Frontal cortex (tissue), 4 donors: ENCODE data around the gene POC1B. TPM values are rescaled to one million over a fixed set of nuclear protein-coding genes. Genes with fewer than 3 reads are reported as not detected.

Experiments
- DNase-seq, 2 donors: peaks; one replicate each; pipeline ENCODE4 v3.0.0; 2012; ENCODE audit warnings: low spot score in 2 of 2
- FAIRE-seq: peaks from 2 replicates; lab custom pipeline; 2012; peaks lifted over from hg19 to GRCh38; lab: Jason Lieb, UNC
- total RNA-seq: library from RNA; depleted of rRNA; stranded (reverse); fragments of >200 nt; gene quantifications from one replicate; pipeline ENCODE4 v1.2.3, GENCODE V29; 2014
- donor health status: control.
- donor health status: control.
- donor health status: control.

The POC1B gene
- total RNA-seq, 1 donor from 2014 or later: 93.8 TPM

DNA sequence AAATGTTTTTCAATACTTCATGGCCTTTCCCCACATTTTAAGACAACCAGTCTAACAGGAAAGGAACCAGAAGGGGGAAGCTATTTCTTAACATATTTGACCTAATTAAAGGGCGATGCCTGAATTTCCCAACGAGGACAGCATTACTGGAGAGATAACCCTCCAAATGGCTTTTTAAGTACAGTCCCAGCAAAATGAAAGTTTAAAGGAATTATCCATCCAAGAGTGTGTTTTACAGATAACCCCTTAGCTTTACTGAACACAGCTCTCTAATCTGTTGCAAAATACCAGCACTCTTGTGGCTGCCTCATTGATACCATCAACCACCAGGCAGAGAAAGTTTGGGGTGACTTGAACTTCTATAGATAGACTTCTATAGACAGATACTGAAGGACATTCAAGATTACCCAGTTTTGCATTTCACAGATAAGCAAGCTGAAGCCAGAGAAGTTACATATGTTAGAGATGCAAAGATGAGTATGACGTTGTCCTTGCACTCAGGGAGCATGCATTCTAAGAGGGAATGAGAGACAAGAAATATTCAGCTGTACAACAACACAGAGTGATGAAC lies 132.2 kb downstream of the POC1B start:
- FAIRE-seq (no peak), DNase-seq (no peak)

- FAIRE-seq (no peak), DNase-seq (no peak)
Measured at GRCh38 chr12:89392391-89392790, 133.5 kb downstream of the POC1B start.

GRCh38 chr12:89391726-89392336 lies 134.0 kb downstream of the POC1B start:
- FAIRE-seq (no peak), DNase-seq (no peak)

DNA sequence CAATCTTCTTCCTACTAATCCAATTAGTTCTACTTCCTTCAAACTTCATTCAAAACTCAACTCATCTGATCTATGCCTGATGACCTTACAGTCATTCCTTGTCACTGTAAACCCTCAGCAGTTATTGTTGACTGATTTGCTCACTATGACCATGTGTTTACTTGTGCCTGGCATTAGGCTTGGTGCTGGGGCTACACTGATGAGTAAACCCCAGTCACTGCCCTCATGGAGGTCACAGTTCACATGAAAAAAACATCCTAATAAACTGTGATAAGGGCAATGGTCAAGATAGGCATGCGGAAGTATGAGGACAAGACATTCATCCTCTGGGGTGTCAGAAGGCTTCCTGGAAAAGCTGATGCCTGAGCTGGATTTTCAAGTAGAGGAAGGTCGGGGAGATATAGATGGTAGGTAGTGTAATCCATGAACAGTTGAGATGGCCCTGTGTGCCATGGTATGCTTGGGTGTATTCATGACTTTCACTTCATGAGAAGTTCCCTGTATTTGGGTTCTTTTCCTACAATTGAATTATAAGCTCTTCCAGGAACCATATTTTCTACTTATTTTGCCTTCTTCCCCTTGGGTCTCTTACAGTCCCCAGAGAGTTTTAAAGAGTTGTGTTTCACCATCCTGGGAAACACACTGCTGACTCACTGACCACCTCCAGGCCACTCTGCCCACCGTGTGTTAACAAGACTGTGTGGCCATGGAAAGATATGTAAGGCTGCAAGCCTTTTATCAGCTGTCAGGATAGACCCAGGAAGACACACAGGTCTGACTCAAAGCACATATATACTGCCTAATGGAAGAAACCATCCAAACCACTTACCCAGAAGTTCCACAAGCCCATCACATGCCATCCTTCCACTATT lies 134.8 kb downstream of the POC1B start:
- FAIRE-seq (no peak), DNase-seq (no peak)

- FAIRE-seq: no peak
- DNase-seq: no peak
Measured at GRCh38 chr12:89389755-89390661, 135.8 kb downstream of the POC1B start.

DNA sequence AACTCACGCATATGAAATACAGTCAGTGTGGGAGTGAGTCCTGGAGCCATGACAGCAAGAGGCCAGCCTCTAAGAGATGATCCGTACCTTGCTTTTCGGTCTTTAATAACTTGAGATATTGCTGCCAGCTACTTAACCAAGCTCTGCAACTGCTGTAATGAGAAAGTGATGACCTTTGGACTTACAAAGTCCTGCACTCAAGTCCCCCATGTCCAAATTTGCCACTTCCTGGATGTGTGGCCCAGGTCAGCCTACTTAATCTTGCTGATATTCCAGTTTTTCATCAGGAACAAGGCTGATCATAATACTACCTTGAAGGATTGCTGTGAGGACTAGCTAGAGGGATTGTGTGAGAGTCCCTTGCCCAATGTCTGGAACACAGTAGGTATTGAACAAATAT lies 139.7 kb downstream of the POC1B start:
- DNase-seq (no peak), FAIRE-seq (no peak)

DNA sequence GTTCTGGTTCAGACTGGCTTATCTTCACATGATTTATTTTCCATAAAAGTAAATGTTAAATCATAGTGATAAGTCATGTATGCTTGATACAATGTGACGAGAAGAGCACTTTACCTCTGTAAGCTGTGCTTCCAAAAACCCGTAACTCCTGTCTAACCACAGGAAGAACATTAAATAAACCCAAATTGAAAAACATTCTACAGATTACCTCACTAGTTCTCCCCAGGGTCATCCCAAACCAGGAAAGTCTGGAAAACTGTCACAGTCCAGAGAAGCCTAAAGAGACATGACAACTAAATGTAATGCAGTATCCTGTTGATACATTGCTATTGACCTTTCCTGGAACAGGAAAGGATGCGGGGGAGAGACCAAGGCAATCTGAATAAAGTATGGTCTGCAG lies 141.0 kb downstream of the POC1B start:
- no peak for DNase-seq

GRCh38 chr12:89384050-89384758 lies 141.6 kb downstream of the POC1B start:
- DNase-seq: no peak
- no peak for FAIRE-seq

More for the DNA sequence above, 141.0 kb downstream of the POC1B start:
- no peak for FAIRE-seq

DNA sequence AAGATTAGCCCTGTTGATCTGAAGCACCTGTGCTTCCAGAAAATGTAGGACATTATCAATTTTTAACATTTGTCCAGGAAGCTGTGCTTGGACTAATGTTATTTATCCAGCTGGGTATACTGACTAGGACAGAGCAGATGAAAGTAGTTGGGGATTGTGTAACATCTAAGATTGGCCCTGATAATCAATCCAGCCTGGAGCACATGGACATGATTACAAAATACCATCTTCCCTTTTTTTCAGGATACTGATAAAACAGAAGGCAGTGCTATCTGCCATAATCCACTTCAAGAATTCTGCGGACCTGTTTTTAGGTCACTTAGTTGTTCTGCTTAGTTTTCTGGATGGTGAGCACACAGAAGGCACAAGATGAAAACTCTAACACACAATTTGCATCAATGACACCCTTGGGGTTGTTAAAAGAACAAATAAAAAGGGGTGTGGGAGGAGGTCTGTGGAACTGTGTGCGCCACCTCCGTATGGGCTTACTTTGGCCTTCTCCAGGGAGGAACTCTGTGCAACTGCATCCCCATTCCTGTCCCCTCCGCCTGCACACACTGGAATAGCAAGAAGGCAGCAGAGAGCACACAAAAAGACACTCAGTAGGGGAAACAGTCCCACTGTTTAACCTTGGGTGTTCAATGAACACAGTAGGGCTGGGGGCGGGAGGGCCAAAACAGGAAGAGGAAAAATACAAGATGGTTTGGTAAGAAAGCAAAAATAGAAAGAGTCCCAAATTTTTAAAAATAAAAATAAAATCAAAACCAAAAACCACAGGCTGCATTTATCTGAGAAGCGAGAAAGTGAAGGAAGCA lies 142.4 kb downstream of the POC1B start:
- FAIRE-seq: no peak
- DNase-seq: no peak

DNA sequence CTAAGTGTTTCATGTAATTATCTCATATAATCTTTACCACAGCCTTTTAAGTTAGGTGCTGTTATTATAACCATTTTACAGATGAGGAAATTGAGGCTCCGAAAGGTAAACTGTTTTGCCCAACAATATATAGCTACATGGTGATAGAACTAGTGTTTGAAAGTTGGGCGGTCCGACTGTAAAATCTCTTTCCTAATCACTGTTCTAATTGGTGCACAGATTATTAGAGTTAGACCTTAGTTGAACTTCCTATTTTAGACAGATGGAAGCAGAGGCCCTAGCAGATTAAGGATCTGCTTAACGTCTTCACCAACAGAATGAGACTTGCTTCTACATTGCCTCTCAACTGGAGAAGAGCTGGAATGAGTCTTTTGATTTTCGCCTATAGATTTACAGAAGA lies 143.5 kb downstream of the POC1B start:
- DNase-seq: no peak
- no peak for FAIRE-seq

GRCh38 chr12:89379839-89380467 lies 145.9 kb downstream of the POC1B start:
- FAIRE-seq (no peak), DNase-seq (no peak)

- FAIRE-seq (no peak), DNase-seq (no peak)
Measured at GRCh38 chr12:89379148-89379838, 146.6 kb downstream of the POC1B start.

GRCh38 chr12:89376844-89377243 lies 149.0 kb downstream of the POC1B start:
- FAIRE-seq (no peak), DNase-seq (no peak)

DNA sequence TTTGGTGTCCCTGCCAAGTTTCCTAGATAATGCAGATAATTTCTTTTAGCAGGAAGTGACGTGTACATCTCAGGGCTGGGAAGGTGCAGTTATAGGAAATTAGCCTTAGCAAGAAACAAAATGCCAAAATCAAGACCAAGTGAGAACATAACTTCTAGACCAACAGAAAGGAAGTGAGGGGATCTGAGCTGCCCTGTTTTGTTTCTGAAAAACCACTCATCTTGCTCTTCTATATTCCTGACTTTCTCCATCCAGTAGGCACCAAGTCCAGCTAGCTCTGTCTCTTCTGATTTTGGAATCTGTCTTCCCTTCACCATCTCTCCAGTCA lies 149.7 kb downstream of the POC1B start:
- DNase-seq (no peak), FAIRE-seq (no peak)

- DNase-seq: peak in 1 of 2 donors; percentile 39
- FAIRE-seq: no peak
Measured at GRCh38 chr12:89373763-89374572, 151.9 kb downstream of the POC1B start.

DNA sequence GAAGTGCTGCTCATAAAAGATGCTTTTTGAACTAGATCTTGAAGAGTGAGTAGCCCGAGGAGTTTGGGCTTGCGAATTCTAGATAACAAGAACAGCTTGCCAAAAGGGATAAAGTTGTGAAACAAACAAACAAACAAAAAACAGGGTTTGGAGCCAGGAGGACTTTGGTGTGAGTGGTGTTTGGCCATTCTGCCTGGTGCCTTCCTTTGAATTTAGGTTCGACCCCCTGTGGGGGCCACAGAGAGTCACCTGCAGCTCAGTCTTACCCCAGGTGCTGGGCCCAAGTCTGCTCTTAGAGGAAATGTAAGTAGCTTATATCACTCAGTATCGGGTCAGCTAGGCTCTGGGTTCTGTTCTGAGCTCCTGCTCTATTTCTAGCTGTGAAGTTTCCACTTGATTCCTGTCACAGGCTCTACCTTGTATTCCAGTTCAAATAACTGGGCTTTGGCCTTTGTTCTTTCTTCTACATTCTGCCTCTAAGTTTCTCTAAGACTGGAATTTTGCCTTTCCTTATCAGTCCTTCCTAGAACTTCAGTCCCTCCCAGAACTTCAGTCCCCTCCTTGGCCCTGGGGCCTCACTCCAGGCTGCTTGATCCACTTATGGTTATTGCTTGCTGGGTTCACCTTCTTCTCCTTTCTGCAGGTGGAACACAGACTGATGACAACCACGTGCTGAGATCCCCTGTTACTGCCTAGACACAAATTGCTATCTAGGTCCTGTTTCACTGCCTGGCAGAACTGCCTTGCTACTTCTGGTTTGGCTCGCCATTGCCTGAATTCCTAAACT lies 153.1 kb downstream of the POC1B start:
- DNase-seq: no peak
- FAIRE-seq: no peak
